IMR-90 (cell line): ENCODE results near the gene LRP1B. TPM values are rescaled to one million over a fixed set of nuclear protein-coding genes. Genes with fewer than 3 reads are reported as not detected.

Experiments used
- ATAC-seq: fragments of 200-7000 bp; cut with Tn5 transposase; 2 replicates; pipeline ENCODE4 v1.9.1; 2020; ENCODE audit warnings: low read depth, mild to moderate bottlenecking, moderate library complexity
- BruUV-seq: library from RNA; stranded (reverse); fragments of 400-500 nt; replicated peaks from 2 replicates; lab custom pipeline; 2021; lab: Mats Ljungman, UMichigan
- CTCF ChIA-PET: fragments of 300-600 bp; formaldehyde crosslinking; extraction: SDS; loops from one replicate; lab custom pipeline; 2021; ENCODE audit warnings: antibody characterized with exemption; lab: Yijun Ruan, JAX
- POLR2A ChIA-PET: fragments of 300-600 bp; sonication (Branson Sonifier 250); formaldehyde crosslinking; loops from one replicate; lab custom pipeline; 2022; ENCODE audit warnings: antibody characterized with exemption; ENCODE audit not compliant: unreplicated experiment; lab: Charles Lee
- DNase-seq: peaks from one replicate; pipeline ENCODE4 v3.0.0; 2013
- H2AFZ ChIP-seq: replicated peaks from 2 replicates; pipeline ENCODE3; 2013; ENCODE audit warnings: low read length, mild to moderate bottlenecking; ENCODE audit not compliant: poor library complexity
- H2AK5ac ChIP-seq: 2 replicates; pipeline ENCODE4 v1.6.1; 2013; ENCODE audit warnings: low read depth, low read length, inconsistent platforms
- H2AK9ac ChIP-seq: replicated peaks from 2 replicates; pipeline ENCODE3; 2013; ENCODE audit warnings: mild to moderate bottlenecking, low read depth, low read length, moderate library complexity; ENCODE audit not compliant: poor library complexity
- H2BK120ac ChIP-seq: 2 replicates; pipeline ENCODE4 v1.6.1; 2013; ENCODE audit warnings: low read depth, low read length, inconsistent platforms
- H2BK15ac ChIP-seq: 3 replicates; pipeline ENCODE4 v1.6.1; 2013; ENCODE audit warnings: low read depth, low read length, inconsistent platforms
- H2BK20ac ChIP-seq: 2 replicates; pipeline ENCODE4 v1.6.1; 2013; ENCODE audit warnings: low read depth, mild to moderate bottlenecking, inconsistent platforms, low read length, moderate library complexity
- H2BK5ac ChIP-seq: 2 replicates; pipeline ENCODE4 v1.6.1; 2013; ENCODE audit warnings: mild to moderate bottlenecking, low read depth, low read length, inconsistent platforms; ENCODE audit not compliant: poor library complexity, severe bottlenecking
- H3K14ac ChIP-seq: replicated peaks from 2 replicates; pipeline ENCODE4 v1.6.1; 2013; ENCODE audit warnings: low read depth, low read length, inconsistent platforms
- H3K18ac ChIP-seq: 2 replicates; pipeline ENCODE4 v1.6.1; 2013; ENCODE audit warnings: low read depth, low read length, control low read depth
- H3K23ac ChIP-seq: 2 replicates; pipeline ENCODE4 v1.6.1; 2013; ENCODE audit warnings: low read depth, low read length, inconsistent platforms
- H3K27ac ChIP-seq: 2 replicates; pipeline ENCODE4 v1.5.1; 2013; ENCODE audit warnings: mild to moderate bottlenecking, control low read depth, low read length; ENCODE audit not compliant: insufficient read depth
- H3K27me3 ChIP-seq: 2 replicates; pipeline ENCODE4 v1.6.1; 2013; ENCODE audit warnings: low read length; ENCODE audit not compliant: control insufficient read depth, insufficient read depth
- H3K36me3 ChIP-seq: 2 replicates; pipeline ENCODE4 v1.6.1; 2013; ENCODE audit warnings: low read length, mixed read lengths; ENCODE audit not compliant: control insufficient read depth, insufficient read depth
- H3K4ac ChIP-seq: 2 replicates; pipeline ENCODE4 v1.6.1; 2013; ENCODE audit warnings: low read depth, low read length, inconsistent platforms
- H3K4me1 ChIP-seq: 2 replicates; pipeline ENCODE4 v1.6.1; 2013; ENCODE audit warnings: low read length, mixed read lengths; ENCODE audit not compliant: control insufficient read depth, insufficient read depth
- H3K4me2 ChIP-seq: 2 replicates; pipeline ENCODE4 v1.6.1; 2013; ENCODE audit warnings: low read depth, mild to moderate bottlenecking, control low read depth, low read length, moderate library complexity
- H3K4me3 ChIP-seq: 2 replicates; pipeline ENCODE4 v1.5.1; 2013; ENCODE audit warnings: low read depth, mild to moderate bottlenecking, control low read depth, low read length, moderate library complexity; ENCODE audit not compliant: insufficient read depth
- H3K56ac ChIP-seq: 2 replicates; pipeline ENCODE4 v1.6.1; 2013; ENCODE audit warnings: low read length, inconsistent platforms; ENCODE audit not compliant: insufficient read depth; ENCODE audit errors: extremely low read depth
- H3K79me1 ChIP-seq, 2 experiments: 2 replicates each; pipeline ENCODE4 v1.6.1; 2013; ENCODE audit warnings: low read length in 2 of 2, inconsistent platforms in 1 of 2, low read depth in 1 of 2
- H3K9ac ChIP-seq: 2 replicates; pipeline ENCODE4 v1.6.1; 2013; ENCODE audit warnings: low read depth, low read length, control low read depth
- H3K9me1 ChIP-seq: 2 replicates; pipeline ENCODE4 v1.6.1; 2013; ENCODE audit warnings: low read length, inconsistent platforms; ENCODE audit not compliant: insufficient read depth
- H3K9me3 ChIP-seq: 2 replicates; pipeline ENCODE4 v1.6.1; 2013; ENCODE audit warnings: low read length; ENCODE audit not compliant: control insufficient read depth, insufficient read depth
- H4K20me1 ChIP-seq: 2 replicates; pipeline ENCODE4 v1.6.1; 2013; ENCODE audit warnings: low read length, inconsistent platforms; ENCODE audit not compliant: insufficient read depth
- H4K5ac ChIP-seq: 2 replicates; pipeline ENCODE4 v1.6.1; 2013; ENCODE audit warnings: mild to moderate bottlenecking, low read depth, low read length, control low read depth
- H4K8ac ChIP-seq, 2 experiments: 2 replicates each; pipeline ENCODE4 v1.6.1; 2013; ENCODE audit warnings: low read depth in 2 of 2, low read length in 2 of 2, control low read depth in 1 of 2, inconsistent platforms in 1 of 2
- H4K91ac ChIP-seq: 2 replicates; pipeline ENCODE4 v1.6.1; 2013; ENCODE audit warnings: low read depth, low read length, inconsistent platforms; ENCODE audit not compliant: insufficient read depth
- BHLHE40 ChIP-seq: fragments of 150-350 bp; IDR thresholded peaks from 2 replicates; pipeline ENCODE4 v1.6.1; 2016; ENCODE audit warnings: mild to moderate bottlenecking, low read depth, low read length
- CEBPB ChIP-seq: IDR thresholded peaks from 2 replicates; pipeline ENCODE4 v1.6.1; 2012; ENCODE audit warnings: low read depth, low read length, improper control_type of control experiment
- CHD1 ChIP-seq: IDR thresholded peaks from 2 replicates; pipeline ENCODE4 v1.6.1; 2012; ENCODE audit warnings: low read depth, low read length, improper control_type of control experiment
- FOS ChIP-seq: fragments of 150-350 bp; IDR thresholded peaks from 2 replicates; pipeline ENCODE4 v1.6.1; 2016; ENCODE audit warnings: low read depth, low read length
- MAFK ChIP-seq: IDR thresholded peaks from 2 replicates; pipeline ENCODE4 v1.6.1; 2012; ENCODE audit warnings: low read depth, low read length, improper control_type of control experiment
- MAZ ChIP-seq: IDR thresholded peaks from 2 replicates; pipeline ENCODE4 v1.6.1; 2012; ENCODE audit warnings: low read depth, mild to moderate bottlenecking, low read length, improper control_type of control experiment, moderate library complexity, borderline replicate concordance
- MXI1 ChIP-seq: IDR thresholded peaks from 2 replicates; pipeline ENCODE4 v1.6.1; 2012; ENCODE audit warnings: low read depth, mild to moderate bottlenecking, low read length, moderate library complexity, borderline replicate concordance
- NFE2L2 ChIP-seq: fragments of 150-350 bp; IDR thresholded peaks from 2 replicates; pipeline ENCODE4 v1.6.1; 2016; ENCODE audit warnings: low read depth, mild to moderate bottlenecking, low read length
- POLR2A ChIP-seq: IDR thresholded peaks from 2 replicates; pipeline ENCODE4 v1.6.1; 2012; ENCODE audit warnings: mild to moderate bottlenecking, low read depth, low read length
- RAD21 ChIP-seq: IDR thresholded peaks from 2 replicates; pipeline ENCODE4 v1.6.1; 2012; ENCODE audit warnings: low read length, improper control_type of control experiment
- RCOR1 ChIP-seq: IDR thresholded peaks from 2 replicates; pipeline ENCODE4 v1.6.1; 2012; ENCODE audit warnings: mild to moderate bottlenecking, low read length, improper control_type of control experiment; ENCODE audit not compliant: insufficient replicate concordance
- RFX5 ChIP-seq: IDR thresholded peaks from 2 replicates; pipeline ENCODE4 v1.8.0; 2012; ENCODE audit warnings: low read depth, mild to moderate bottlenecking, low read length, moderate library complexity
- SMC3 ChIP-seq: fragments of 150-350 bp; IDR thresholded peaks from 2 replicates; pipeline ENCODE4 v1.6.1; 2016; ENCODE audit warnings: low read depth, mild to moderate bottlenecking, antibody characterized with exemption, low read length, moderate library complexity
- WGBS, 2 experiments: methylation state at CpG; one replicate each; pipeline versions ENCODE4 v1.1.5 to v1.1.7; 2013; ENCODE audit warnings: missing lambda C conversion rate in 2 of 2; ENCODE audit not compliant: insufficient read length in 1 of 2; ENCODE audit errors: extremely low coverage in 2 of 2; 5-methylcytosine and 5-hydroxymethylcytosine counted together
- dilution Hi-C: fragments of 300-500 bp; cut with HindIII; formaldehyde crosslinking; loops from one replicate; pipeline ENCODE4 v1.14.3; 2018; ENCODE audit warnings: low sequenced_read_pairs; ENCODE audit not compliant: unreplicated experiment
- in situ Hi-C: fragments of 300-500 bp; cut with MboI; formaldehyde crosslinking; loops from 3 replicates; pipeline ENCODE4 v1.14.3; 2019; ENCODE audit warnings: low sequenced_read_pairs, inconsistent platforms, mixed read lengths
- intact Hi-C: fragments of 100-400 bp; cut with micrococcal nuclease; formaldehyde crosslinking; loops from 2 replicates; pipeline ENCODE4 v1.10.0; 2022
- polyA plus RNA-seq, 3 experiments: library from polyadenylated mRNA; depleted of rRNA; stranded (reverse); fragments of >200 nt; gene quantifications; 2 replicates each; pipeline ENCODE4 v1.2.3, GENCODE V29; 2012; ENCODE audit warnings: low replicate concordance in 1 of 3
- total RNA-seq: library from RNA; depleted of rRNA; stranded (reverse); fragments of >200 nt; gene quantifications from 2 replicates; pipeline ENCODE4 v1.2.3, GENCODE V29; 2012
- TF ChIP-seq, protein P1 (sequence below): fragments of 150-350 bp; IDR thresholded peaks from 2 replicates; pipeline ENCODE4 v1.6.1; 2016; ENCODE audit warnings: low read depth, mild to moderate bottlenecking, low read length, moderate library complexity, borderline replicate concordance
- TF ChIP-seq, protein P2 (sequence below): fragments of 150-350 bp; IDR thresholded peaks from 2 replicates; pipeline ENCODE4 v1.6.1; 2017; ENCODE audit warnings: mild to moderate bottlenecking, antibody characterized with exemption, low read length, low read depth
- TF ChIP-seq, protein P3 (sequence below): conservative IDR thresholded peaks from 2 replicates; pipeline ENCODE4 v1.5.1; 2012; ENCODE audit warnings: mild to moderate bottlenecking, low read depth, low read length, improper control_type of control experiment

Gene LRP1B
- total and polyA plus RNA-seq, 2 of the 4 experiments (the other 2 are of a cell fraction) = under 0.01 to 0.02 TPM

DNA sequence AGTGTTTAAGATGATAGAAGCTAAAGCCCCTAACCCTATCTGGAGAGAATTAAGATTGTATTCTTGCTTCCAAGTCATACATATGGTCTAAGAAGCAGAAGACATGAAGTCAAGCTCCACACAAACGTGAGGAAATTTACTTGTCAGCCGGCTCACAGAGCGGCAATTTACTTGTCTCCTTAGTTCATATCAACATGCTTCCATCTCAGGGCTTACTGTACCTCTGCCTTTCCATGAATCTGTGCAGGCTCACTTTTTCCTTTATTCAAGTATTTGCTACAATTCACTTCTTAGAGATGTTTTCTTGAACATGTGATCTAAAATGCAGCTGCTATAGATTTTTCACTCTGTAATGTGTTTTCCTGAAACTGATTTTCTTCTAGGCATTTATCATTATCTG lies 1386.4 kb downstream of the LRP1B start:
- no peaks in the 10 kb centered on the region for H3K27me3 ChIP-seq
- no peak overlapping the region for H2BK120ac ChIP-seq
- H3K18ac ChIP-seq = no peak overlapping the region
- H3K9me1 ChIP-seq = no peaks in the 10 kb centered on the region
- no peaks in the 10 kb centered on the region for H3K36me3 ChIP-seq
- H3K27ac ChIP-seq = no peak overlapping the region
- DNase-seq = no peak
- no peak overlapping the region for H3K56ac ChIP-seq
- no peak overlapping the region for H3K4me3 ChIP-seq
- H4K20me1 ChIP-seq = no peaks in the 10 kb centered on the region
- no peak overlapping the region for H3K14ac ChIP-seq
- no CpG with 5 or more reads among the region's 3 CpGs for WGBS, 2 experiments
- no peak overlapping the region for H3K4me2 ChIP-seq
- no peak overlapping the region for H2BK15ac ChIP-seq
- H3K4me1 ChIP-seq = no peaks in the 10 kb centered on the region
- ChIA-PET CTCF (no interaction called here), POLR2A (no interaction called here)
- no peak overlapping the region for H2AFZ ChIP-seq
- no peak overlapping the region for H3K23ac ChIP-seq
- H2AK9ac ChIP-seq = no peak overlapping the region
- H3K9ac ChIP-seq = no peak overlapping the region
- in situ Hi-C loops = no loop called here
- no TSS peak for BruUV-seq
- intact Hi-C loops = no loop called here
- H3K4ac ChIP-seq = no peak overlapping the region
- no peak overlapping the region for H4K8ac ChIP-seq
- dilution Hi-C loops = no loop called here
- no peaks in the 10 kb centered on the region for H3K79me1 ChIP-seq
- H2AK5ac ChIP-seq = no peak overlapping the region
- H2BK20ac ChIP-seq = no peak overlapping the region
- TF ChIP-seq, protein P1, sequence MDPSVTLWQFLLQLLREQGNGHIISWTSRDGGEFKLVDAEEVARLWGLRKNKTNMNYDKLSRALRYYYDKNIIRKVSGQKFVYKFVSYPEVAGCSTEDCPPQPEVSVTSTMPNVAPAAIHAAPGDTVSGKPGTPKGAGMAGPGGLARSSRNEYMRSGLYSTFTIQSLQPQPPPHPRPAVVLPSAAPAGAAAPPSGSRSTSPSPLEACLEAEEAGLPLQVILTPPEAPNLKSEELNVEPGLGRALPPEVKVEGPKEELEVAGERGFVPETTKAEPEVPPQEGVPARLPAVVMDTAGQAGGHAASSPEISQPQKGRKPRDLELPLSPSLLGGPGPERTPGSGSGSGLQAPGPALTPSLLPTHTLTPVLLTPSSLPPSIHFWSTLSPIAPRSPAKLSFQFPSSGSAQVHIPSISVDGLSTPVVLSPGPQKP = no peak
- no peak for TF ChIP-seq MAZ
- no peak for TF ChIP-seq SMC3
- TF ChIP-seq, protein P2, sequence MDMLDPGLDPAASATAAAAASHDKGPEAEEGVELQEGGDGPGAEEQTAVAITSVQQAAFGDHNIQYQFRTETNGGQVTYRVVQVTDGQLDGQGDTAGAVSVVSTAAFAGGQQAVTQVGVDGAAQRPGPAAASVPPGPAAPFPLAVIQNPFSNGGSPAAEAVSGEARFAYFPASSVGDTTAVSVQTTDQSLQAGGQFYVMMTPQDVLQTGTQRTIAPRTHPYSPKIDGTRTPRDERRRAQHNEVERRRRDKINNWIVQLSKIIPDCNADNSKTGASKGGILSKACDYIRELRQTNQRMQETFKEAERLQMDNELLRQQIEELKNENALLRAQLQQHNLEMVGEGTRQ = no peak
- no peak for TF ChIP-seq RCOR1
- TF ChIP-seq CEBPB = no peak
- TF ChIP-seq, protein P3, sequence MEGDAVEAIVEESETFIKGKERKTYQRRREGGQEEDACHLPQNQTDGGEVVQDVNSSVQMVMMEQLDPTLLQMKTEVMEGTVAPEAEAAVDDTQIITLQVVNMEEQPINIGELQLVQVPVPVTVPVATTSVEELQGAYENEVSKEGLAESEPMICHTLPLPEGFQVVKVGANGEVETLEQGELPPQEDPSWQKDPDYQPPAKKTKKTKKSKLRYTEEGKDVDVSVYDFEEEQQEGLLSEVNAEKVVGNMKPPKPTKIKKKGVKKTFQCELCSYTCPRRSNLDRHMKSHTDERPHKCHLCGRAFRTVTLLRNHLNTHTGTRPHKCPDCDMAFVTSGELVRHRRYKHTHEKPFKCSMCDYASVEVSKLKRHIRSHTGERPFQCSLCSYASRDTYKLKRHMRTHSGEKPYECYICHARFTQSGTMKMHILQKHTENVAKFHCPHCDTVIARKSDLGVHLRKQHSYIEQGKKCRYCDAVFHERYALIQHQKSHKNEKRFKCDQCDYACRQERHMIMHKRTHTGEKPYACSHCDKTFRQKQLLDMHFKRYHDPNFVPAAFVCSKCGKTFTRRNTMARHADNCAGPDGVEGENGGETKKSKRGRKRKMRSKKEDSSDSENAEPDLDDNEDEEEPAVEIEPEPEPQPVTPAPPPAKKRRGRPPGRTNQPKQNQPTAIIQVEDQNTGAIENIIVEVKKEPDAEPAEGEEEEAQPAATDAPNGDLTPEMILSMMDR = no peak
- no peak for TF ChIP-seq RFX5
- no peak for TF ChIP-seq CHD1
- no peak for TF ChIP-seq POLR2A
- no peak for TF ChIP-seq RAD21
- no peak for TF ChIP-seq MXI1
- TF ChIP-seq MAFK = no peak
- TF ChIP-seq BHLHE40 = no peak
- no peak for TF ChIP-seq FOS
- no peak for TF ChIP-seq NFE2L2
- H2BK5ac ChIP-seq = no peak overlapping the region
- no peak overlapping the region for H4K5ac ChIP-seq
- no peak for ATAC-seq
- no peak overlapping the region for H4K91ac ChIP-seq
- no peaks in the 10 kb centered on the region for H3K9me3 ChIP-seq
